Stimulated activated CD4-positive, alpha-beta T cell treated with anti-CD3 and anti-CD28 coated beads, Interleukin-12 subunit alpha, Interleukin-12 subunit beta, amount 100 ng/mL, for 48 hours (primary cell): ENCODE data around the gene CNTNAP1.
"Not testable (repeated sequence)": the region's sequence is repeated elsewhere in the genome, so short reads cannot be mapped to it uniquely, and the experiment has no call there.

Experiments used
- DNase-seq, 3 donors: peaks; one replicate each; pipeline ENCODE4 v3.0.0-alpha.2; 2020; ENCODE audit warnings: low read depth in 2 of 3, low spot score in 1 of 3

Gene CNTNAP1

DNA sequence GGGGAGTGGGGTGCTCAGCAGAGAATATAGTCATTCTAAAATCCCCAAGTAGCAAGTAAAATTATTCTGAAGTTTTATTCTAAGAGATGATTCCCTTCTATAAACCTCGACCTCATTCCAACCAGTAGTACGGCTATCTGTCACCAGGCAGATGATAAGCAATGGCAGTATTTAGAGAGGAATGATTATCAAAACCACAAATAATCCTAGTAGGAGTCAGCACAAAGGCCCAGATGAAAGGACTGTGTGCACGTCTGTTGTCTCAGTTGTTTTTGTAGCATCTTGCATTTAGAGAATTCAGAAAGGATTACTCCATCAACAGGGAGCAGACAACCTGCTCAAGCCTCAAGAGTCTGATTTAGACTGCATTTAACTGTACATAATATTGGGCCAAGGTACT lies 41.3 kb downstream of the CNTNAP1 start:
- no peak for DNase-seq

- DNase-seq = no peak
Observed at GRCh38 chr17:42725143-42725542, 42.8 kb downstream of the CNTNAP1 start.

- DNase-seq = no peak
Observed at GRCh38 chr17:42740699-42741098, 58.4 kb downstream of the CNTNAP1 start.

DNA sequence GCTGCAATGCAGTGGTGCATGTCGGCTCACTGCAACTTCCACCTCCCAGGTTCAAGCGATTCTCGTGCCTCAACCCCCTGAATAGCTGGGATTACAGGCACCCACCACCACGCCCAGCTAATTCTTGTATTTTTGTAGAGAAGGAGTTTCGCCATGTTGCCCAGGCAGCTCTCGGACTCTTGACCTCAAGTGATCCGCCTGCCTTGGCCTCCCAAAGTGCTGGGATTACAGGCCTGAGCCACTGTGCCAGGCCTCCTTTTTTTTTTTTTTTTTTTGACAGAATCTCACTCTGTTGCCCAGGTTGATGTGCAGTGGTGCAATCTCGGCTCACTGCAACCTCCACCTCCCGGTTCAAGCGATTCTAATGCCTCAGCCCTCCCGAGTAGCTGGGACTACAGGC lies 60.6 kb downstream of the CNTNAP1 start:
- not testable (repeated sequence) for DNase-seq

GRCh38 chr17:42743595-42744282 lies 61.4 kb downstream of the CNTNAP1 start:
- no peak for DNase-seq

DNA sequence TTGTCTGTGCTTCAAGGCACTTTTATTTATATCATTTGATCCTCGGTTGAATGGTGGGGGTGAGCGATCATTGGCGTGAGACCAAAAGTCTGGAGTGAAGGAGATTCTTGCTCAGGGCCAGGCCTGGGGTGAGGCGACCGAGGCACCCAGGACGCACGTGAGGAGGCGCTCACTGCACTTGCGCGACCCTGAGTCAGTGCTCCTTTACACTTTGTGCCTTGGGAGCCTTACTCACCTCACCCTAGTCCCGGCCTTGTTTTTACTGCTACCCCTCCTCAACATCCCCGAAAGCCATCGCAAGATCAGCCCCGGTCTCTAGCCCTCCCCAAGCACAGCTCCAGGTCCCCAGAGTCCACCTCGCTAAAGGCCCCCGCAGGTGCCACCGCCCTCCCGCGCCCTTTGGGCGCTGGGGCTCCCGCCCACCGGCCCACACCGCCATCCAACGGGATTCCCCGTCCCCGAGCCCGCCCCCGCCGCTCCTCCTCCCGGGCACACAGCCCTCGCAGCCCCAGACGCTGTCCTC lies 62.0 kb downstream of the CNTNAP1 start:
- peak; percentile 54 to 77 (median 55) for DNase-seq

GRCh38 chr17:42744806-42745617 lies 62.7 kb downstream of the CNTNAP1 start, which contains the start of gene EZH1:
EZH1 (minus strand) TSS chr17:42745040; CDS start chr17:42728941, 16,099 bp downstream.
- peak; percentile 80 to 86 (median 86) for DNase-seq

- no peak for DNase-seq
Observed at GRCh38 chr17:42748202-42748907, 66.0 kb downstream of the CNTNAP1 start.

DNA sequence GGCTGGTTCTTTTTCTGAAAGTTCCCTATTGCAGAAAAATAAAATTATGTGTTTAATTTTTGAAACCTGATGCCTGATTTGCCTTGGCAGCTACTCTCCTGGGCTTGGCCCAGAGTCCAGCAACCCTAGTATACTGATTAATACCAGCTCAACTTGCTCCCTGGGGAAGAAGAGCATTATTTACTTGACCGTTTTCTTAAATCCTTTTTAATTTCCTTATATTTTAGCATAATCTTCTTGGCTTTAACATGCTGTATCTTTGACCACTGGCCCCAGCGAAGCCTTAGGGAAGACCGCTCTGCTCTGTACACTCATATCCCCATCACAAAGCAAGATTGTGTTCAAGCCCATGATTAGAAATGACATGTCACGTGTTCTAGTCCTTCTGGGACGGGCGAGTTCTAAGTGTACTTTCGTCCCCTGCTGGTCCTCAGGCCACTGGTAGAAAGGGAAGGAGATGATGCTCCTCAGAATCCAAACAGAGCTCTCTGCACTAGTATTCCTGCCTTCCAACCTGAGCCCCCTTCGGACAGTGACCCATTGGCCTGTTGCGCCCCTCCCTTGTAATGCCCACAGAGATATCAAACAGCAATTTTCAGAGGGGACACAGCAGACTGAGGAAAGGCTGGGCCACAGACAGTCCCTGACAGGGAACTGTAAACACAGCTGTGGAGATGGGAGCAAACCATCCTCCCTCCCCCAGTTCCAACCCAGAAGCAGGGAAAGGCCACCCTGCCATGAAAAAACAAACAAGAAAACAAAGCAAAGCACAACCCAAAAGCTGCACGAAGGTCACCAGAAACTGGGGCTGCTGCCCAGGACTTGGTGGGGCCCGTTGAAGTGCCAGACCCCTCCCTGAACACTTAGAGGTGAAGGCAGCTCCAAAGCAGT lies 66.8 kb downstream of the CNTNAP1 start:
- no peak for DNase-seq
